Endothelial cell of umbilical vein (primary cell): ENCODE results near the gene CLIC5. TPM values are rescaled to one million over a fixed set of nuclear protein-coding genes. Genes with fewer than 3 reads are reported as not detected.

Experiments used
- BruUV-seq: library from RNA; stranded (reverse); fragments of 400-500 nt; replicated peaks from 2 replicates; lab custom pipeline; 2021; lab: Mats Ljungman, UMichigan
- CTCF ChIA-PET: fragments of 300-600, 350-600 bp; sonication (Branson Sonifier 250); formaldehyde crosslinking; loops from one replicate; lab custom pipeline; 2021; ENCODE audit warnings: antibody characterized with exemption, inconsistent platforms; lab: Charles Lee
- POLR2A ChIA-PET: fragments of 300-600, 350-600 bp; sonication (Branson Sonifier 250); formaldehyde crosslinking; loops from one replicate; lab custom pipeline; 2021; ENCODE audit warnings: antibody characterized with exemption, inconsistent platforms; lab: Charles Lee
- DNase-seq: peaks from one replicate; pipeline ENCODE4 v3.0.0-alpha.2; 2011; ENCODE audit warnings: low read depth, low spot score
- FAIRE-seq: peaks from 2 replicates; lab custom pipeline; 2011; peaks lifted over from hg19 to GRCh38; lab: Jason Lieb, UNC
- H2AFZ ChIP-seq: 2 replicates; pipeline ENCODE4 v1.6.0; 2012; ENCODE audit warnings: low read depth, low read length, control low read depth, inconsistent platforms
- H3K27ac ChIP-seq: 2 replicates; pipeline ENCODE4 v1.5.1; 2011; ENCODE audit warnings: low read depth, mild to moderate bottlenecking, control low read depth, low read length, moderate library complexity; ENCODE audit not compliant: insufficient read depth
- H3K27me3 ChIP-seq, 2 experiments: 2 replicates each; pipeline versions ENCODE4 v1.6.0 to v1.6.1; 2011; ENCODE audit warnings: low read length in 2 of 2, mixed read lengths in 1 of 2; ENCODE audit not compliant: control insufficient read depth in 2 of 2, insufficient read depth in 2 of 2
- H3K36me3 ChIP-seq, 2 experiments: 2 replicates in 1 of 2; 3 replicates in 1 of 2; pipeline ENCODE4 v1.5.1; 2011; ENCODE audit warnings: low read length in 2 of 2, mild to moderate bottlenecking in 1 of 2, moderate library complexity in 1 of 2; ENCODE audit not compliant: control insufficient read depth in 2 of 2, insufficient read depth in 2 of 2; ENCODE audit errors: extremely low read depth in 1 of 2
- H3K4me1 ChIP-seq: 3 replicates; pipeline ENCODE4 v1.5.1; 2011; ENCODE audit warnings: mild to moderate bottlenecking, low read length; ENCODE audit not compliant: control insufficient read depth, insufficient read depth; ENCODE audit errors: extremely low read depth
- H3K4me2 ChIP-seq: 2 replicates; pipeline ENCODE4 v1.6.1; 2011; ENCODE audit warnings: low read length, control low read depth, mixed read lengths; ENCODE audit not compliant: insufficient read depth
- H3K4me3 ChIP-seq, 3 experiments: fragments of 200-600 bp in 1 of 3; sonication (generic), shearing (Covaris generic) in 1 of 3; replicated peaks in 1 of 3; 2 replicates each; pipeline ENCODE4 v1.5.1; 2011 to 2016; ENCODE audit warnings: control low read depth in 3 of 3, low read length in 3 of 3, mild to moderate bottlenecking in 2 of 3, inconsistent platforms in 1 of 3, low read depth in 1 of 3, moderate library complexity in 1 of 3; ENCODE audit not compliant: insufficient read depth in 1 of 3
- H3K79me2 ChIP-seq: 2 replicates; pipeline ENCODE4 v1.6.0; 2012; ENCODE audit warnings: low read length, inconsistent platforms; ENCODE audit not compliant: control insufficient read depth, insufficient read depth
- H3K9ac ChIP-seq: replicated peaks from 2 replicates; pipeline ENCODE3; 2011; ENCODE audit warnings: low read length, control low read depth; ENCODE audit not compliant: insufficient read depth; ENCODE audit errors: extremely low read depth
- H3K9me1 ChIP-seq: replicated peaks from 3 replicates; pipeline ENCODE4 v1.6.0; 2011; ENCODE audit warnings: mild to moderate bottlenecking, low read length; ENCODE audit not compliant: control insufficient read depth, insufficient read depth; ENCODE audit errors: extremely low read depth
- H3K9me3 ChIP-seq: replicated peaks from 2 replicates; pipeline ENCODE4 v1.5.1; 2012; ENCODE audit warnings: low read length, inconsistent platforms; ENCODE audit not compliant: control insufficient read depth, insufficient read depth
- H4K20me1 ChIP-seq: replicated peaks from 2 replicates; pipeline ENCODE3; 2011; ENCODE audit warnings: mild to moderate bottlenecking, low read length; ENCODE audit not compliant: control insufficient read depth, insufficient read depth; ENCODE audit errors: extremely low read depth
- CTCF ChIP-seq, 2 donors: IDR thresholded peaks; 1 replicate in 1 of 2; 2 replicates in 1 of 2; pipeline ENCODE4 v1.5.1; 2011; ENCODE audit warnings: low read length in 2 of 2, mild to moderate bottlenecking in 2 of 2, moderate library complexity in 2 of 2, control low read depth in 1 of 2, inconsistent platforms in 1 of 2, low read depth in 1 of 2; ENCODE audit not compliant: insufficient read depth in 1 of 2; ENCODE audit errors: extremely low read depth in 1 of 2
- EZH2 ChIP-seq: IDR thresholded peaks from 2 replicates; pipeline ENCODE4 v1.6.1; 2012; ENCODE audit warnings: borderline replicate concordance, low read depth, mild to moderate bottlenecking, moderate library complexity, low read length, inconsistent platforms; ENCODE audit not compliant: severe bottlenecking
- FOS ChIP-seq: IDR thresholded peaks from 2 replicates; pipeline ENCODE4 v1.6.1; 2011; ENCODE audit warnings: mild to moderate bottlenecking, low read length, moderate library complexity, borderline replicate concordance; ENCODE audit not compliant: insufficient read depth
- GATA2 ChIP-seq: IDR thresholded peaks from 2 replicates; pipeline ENCODE4 v1.7.0; 2011; ENCODE audit warnings: low read depth, mild to moderate bottlenecking, moderate library complexity, mixed read lengths, low read length; ENCODE audit not compliant: insufficient read length, insufficient read depth
- JUN ChIP-seq: IDR thresholded peaks from 2 replicates; pipeline ENCODE4 v1.6.1; 2011; ENCODE audit warnings: borderline replicate concordance, low read depth; ENCODE audit not compliant: insufficient read length, insufficient read depth
- MAX ChIP-seq: IDR thresholded peaks from 2 replicates; pipeline ENCODE4 v1.6.1; 2011; ENCODE audit not compliant: insufficient read depth, insufficient read length
- MYC ChIP-seq: IDR thresholded peaks from one replicate; pipeline ENCODE4 v1.6.1; 2011; ENCODE audit warnings: mild to moderate bottlenecking, low read depth, low read length
- POLR2A ChIP-seq: IDR thresholded peaks from 2 replicates; pipeline ENCODE4 v1.6.1; 2012; ENCODE audit warnings: low read depth, mild to moderate bottlenecking, control low read depth, low read length
- POLR2AphosphoS5 ChIP-seq: IDR thresholded peaks from 2 replicates; pipeline ENCODE4 v1.6.1; 2012; ENCODE audit warnings: low read depth, mild to moderate bottlenecking, control low read depth, low read length, moderate library complexity; ENCODE audit not compliant: insufficient read depth
- dilution Hi-C: fragments of 300-500 bp; cut with MboI; formaldehyde crosslinking; loops from one replicate; pipeline ENCODE4 v1.15.0; 2019; ENCODE audit warnings: low sequenced_read_pairs; ENCODE audit not compliant: extremely low pct_ligation_motif_present
- intact Hi-C: fragments of 100-400 bp; cut with micrococcal nuclease; formaldehyde crosslinking; loops from one replicate; pipeline ENCODE4 v1.10.0; 2022
- polyA plus RNA-seq, 4 experiments: library from polyadenylated mRNA; depleted of rRNA in 3 of 4; stranded (reverse) in 3 of 4; unstranded in 1 of 4; fragments of >200 nt; gene quantifications; 2 replicates each; pipeline versions ENCODE4 v1.2.1 to v1.2.3, GENCODE V29; 2011 to 2012; ENCODE audit warnings: missing spikeins in 1 of 4
- total RNA-seq: library from RNA; stranded (reverse); gene quantifications from 2 replicates; pipeline ENCODE4 v1.2.3, GENCODE V29; 2021

Gene CLIC5
- total and polyA plus RNA-seq, 2 donors (not counting 3 experiments of a cell fraction or from before 2014, with no cell fraction given), result 0.07 TPM; not detected in 1

- DNase-seq (no peak), FAIRE-seq (no peak)
- no peaks in the 10 kb centered on the region for H3K36me3 ChIP-seq
- H3K9me3 ChIP-seq, result no peaks in the 10 kb centered on the region
- ChIA-PET POLR2A (no interaction called here), CTCF (no interaction called here)
- H3K4me1 ChIP-seq, result no peaks in the 10 kb centered on the region
- TF ChIP-seq POLR2AphosphoS5, result no peak
- TF ChIP-seq MAX, result no peak
- no peak for TF ChIP-seq FOS
- no peak for TF ChIP-seq MYC
- no peak for TF ChIP-seq JUN
- TF ChIP-seq POLR2A, result no peak
- no peak for TF ChIP-seq GATA2
- TF ChIP-seq CTCF (IDR thresholded peaks at IDR 0.05; ENCODE audit: extremely low read depth in 1 of 2, insufficient read depth in 1 of 2, low read depth in 1 of 2, low read length in 2 of 2), result no peak
- no peak for TF ChIP-seq EZH2
- no TSS peak for BruUV-seq
- no peak overlapping the region for H3K4me2 ChIP-seq
- no peak overlapping the region for H3K27ac ChIP-seq
- no peaks in the 10 kb centered on the region for H3K79me2 ChIP-seq
- intact Hi-C loops, result no loop called here
- dilution Hi-C loops, result no loop called here
- H4K20me1 ChIP-seq, result no peaks in the 10 kb centered on the region
- H3K9me1 ChIP-seq, result no peaks in the 10 kb centered on the region
- H3K27me3 ChIP-seq, result no peaks in the 10 kb centered on the region
- H2AFZ ChIP-seq, result no peak overlapping the region
- no peak overlapping the region for H3K9ac ChIP-seq
- H3K4me3 ChIP-seq, result no peak overlapping the region
These were observed 44.4 kb downstream of the CLIC5 start for GRCh38 chr6:45971287-45971686.
